ENCODE measurements around the gene AFF2. TPM values are rescaled to one million over a fixed set of nuclear protein-coding genes. Genes with fewer than 3 reads are reported as not detected.

The AFF2 gene
- total RNA-seq, 1 donor from 2014 or later = 3.4 TPM

- Mint-ChIP-seq H3K27ac (no peak overlapping the region), H3K4me1 (no peaks in the 10 kb centered on the region), H3K36me3 (ENCODE audit: low read depth) (no peaks in the 10 kb centered on the region), H3K27me3 (no peaks in the 10 kb centered on the region), H3K9me3 (no peaks in the 10 kb centered on the region), H3K4me3 (no peak overlapping the region)
- DNase-seq (no peak), ATAC-seq (ENCODE audit: low read depth) (no peak)
- ChIA-PET POLR2A (no interaction called here), CTCF (no interaction called here)
- no peak for TF ChIP-seq CTCF (IDR thresholded peaks at IDR 0.05)
- intact Hi-C loops (cut with micrococcal nuclease) = no loop called here
Observed at GRCh38 chrX:148568763-148569162, 68.3 kb downstream of the AFF2 start.

- Mint-ChIP-seq H3K4me3 (no peak overlapping the region), H3K27ac (no peak overlapping the region), H3K36me3 (ENCODE audit: low read depth) (no peaks in the 10 kb centered on the region), H3K27me3 (no peaks in the 10 kb centered on the region), H3K4me1 (peaks cover 4% of the 10 kb centered on the region), H3K9me3 (no peaks in the 10 kb centered on the region)
- ChIA-PET POLR2A (no interaction called here), CTCF (no interaction called here)
- ATAC-seq (ENCODE audit: low read depth) (no peak), DNase-seq (no peak)
- intact Hi-C loops (cut with micrococcal nuclease) = no loop called here
- TF ChIP-seq CTCF (IDR thresholded peaks at IDR 0.05) = no peak
Observed at GRCh38 chrX:148572337-148572736, 71.9 kb downstream of the AFF2 start.

- H3K4me1 Mint-ChIP-seq = peaks cover 4% of the 10 kb centered on the region
- no peaks in the 10 kb centered on the region for H3K9me3 Mint-ChIP-seq
- ChIA-PET CTCF (no interaction called here), POLR2A (no interaction called here)
- ATAC-seq (ENCODE audit: low read depth) = no peak
- DNase-seq = no peak
- no peaks in the 10 kb centered on the region for H3K36me3 Mint-ChIP-seq (ENCODE audit: low read depth)
- no peak overlapping the region for H3K27ac Mint-ChIP-seq
- H3K27me3 Mint-ChIP-seq = no peaks in the 10 kb centered on the region
- H3K4me3 Mint-ChIP-seq = no peak overlapping the region
- no peak for TF ChIP-seq CTCF (IDR thresholded peaks at IDR 0.05)
- intact Hi-C loops (cut with micrococcal nuclease) = no loop called here
Observed at GRCh38 chrX:148573119-148573518, 72.7 kb downstream of the AFF2 start.

- POLR2A ChIA-PET = no interaction called here
- H3K9me3 Mint-ChIP-seq = no peaks in the 10 kb centered on the region
Observed at GRCh38 chrX:148574237-148574973, 74.0 kb downstream of the AFF2 start.

GRCh38 chrX:148576396-148576795 is 76.0 kb downstream of the AFF2 start:
- ChIA-PET CTCF (no interaction called here), POLR2A (no interaction called here)
- no peaks in the 10 kb centered on the region for H3K27me3 Mint-ChIP-seq
- ATAC-seq (ENCODE audit: low read depth) = no peak
- peaks cover 4% of the 10 kb centered on the region for H3K4me1 Mint-ChIP-seq
- H3K9me3 Mint-ChIP-seq = no peaks in the 10 kb centered on the region
- no peak for TF ChIP-seq CTCF (IDR thresholded peaks at IDR 0.05)
- DNase-seq = no peak
- H3K36me3 Mint-ChIP-seq (ENCODE audit: low read depth) = no peaks in the 10 kb centered on the region
- no peak overlapping the region for H3K27ac Mint-ChIP-seq
- intact Hi-C loops (cut with micrococcal nuclease) = no loop called here
- H3K4me3 Mint-ChIP-seq = no peak overlapping the region

More at GRCh38 chrX:148574237-148574973, 74.0 kb downstream of the AFF2 start:
- no peak overlapping the region for H3K4me3 Mint-ChIP-seq
- H3K27ac Mint-ChIP-seq = no peak overlapping the region
- intact Hi-C loops (cut with micrococcal nuclease) = no loop called here
- no peak for TF ChIP-seq CTCF (IDR thresholded peaks at IDR 0.05)
- CTCF ChIA-PET = no interaction called here
- peaks cover 4% of the 10 kb centered on the region for H3K4me1 Mint-ChIP-seq
- DNase-seq (no peak), ATAC-seq (ENCODE audit: low read depth) (no peak)
- H3K36me3 Mint-ChIP-seq (ENCODE audit: low read depth) = no peaks in the 10 kb centered on the region
- no peaks in the 10 kb centered on the region for H3K27me3 Mint-ChIP-seq
